PC-9 (cell line): ENCODE measurements around the gene RTF1. TPM values are rescaled to one million over a fixed set of nuclear protein-coding genes. Genes with fewer than 3 reads are reported as not detected.

ENCODE experiments used
- BruUV-seq: library from RNA; stranded (reverse); fragments of 400-500 nt; replicated peaks from 2 replicates; lab custom pipeline; 2021; lab: Mats Ljungman, UMichigan
- CTCF ChIA-PET: fragments of 300-600 bp; sonication (Branson Sonifier 250); formaldehyde crosslinking; loops from one replicate; lab custom pipeline; 2022; ENCODE audit warnings: antibody characterized with exemption; lab: Charles Lee
- POLR2A ChIA-PET: fragments of 300-600 bp; sonication (Branson Sonifier 250); formaldehyde crosslinking; loops from one replicate; lab custom pipeline; 2022; ENCODE audit warnings: antibody characterized with exemption; ENCODE audit not compliant: unreplicated experiment; lab: Charles Lee
- DNase-seq, 2 experiments: peaks; one replicate each; pipeline versions ENCODE4 v3.0.0 to v3.0.0-alpha.2; 2015 to 2022; ENCODE audit warnings: mixed read lengths in 1 of 2
- H2AFZ ChIP-seq: fragments of 200-600 bp; sonication (generic); 2 replicates; pipeline ENCODE4 v1.8.1; 2017; ENCODE audit warnings: antibody characterized with exemption
- H3F3A ChIP-seq: fragments of 200-600 bp; sonication (generic); 2 replicates; pipeline ENCODE4 v1.8.1; 2017; ENCODE audit warnings: antibody characterized with exemption, mild to moderate bottlenecking, low read depth; ENCODE audit not compliant: insufficient read depth
- H3K27ac ChIP-seq: fragments of 200-600 bp; sonication (generic); 2 replicates; pipeline ENCODE4 v1.6.1; 2016; ENCODE audit warnings: mixed run types
- H3K27me3 ChIP-seq: fragments of 200-600 bp; sonication (generic); 2 replicates; pipeline ENCODE4 v1.6.1; 2016; ENCODE audit warnings: low read depth, mixed run types; ENCODE audit not compliant: insufficient read depth
- H3K36me3 ChIP-seq: fragments of 200-600 bp; sonication (generic); 2 replicates; pipeline ENCODE4 v1.6.1; 2016; ENCODE audit warnings: low read depth, mixed run types
- H3K4me1 ChIP-seq: fragments of 200-600 bp; sonication (generic); replicated peaks from 2 replicates; pipeline ENCODE4 v1.6.1; 2016; ENCODE audit warnings: mixed run types; ENCODE audit not compliant: insufficient read depth
- H3K4me2 ChIP-seq: fragments of 200-600 bp; sonication (generic); 2 replicates; pipeline ENCODE4 v1.6.1; 2017; ENCODE audit warnings: mixed run types
- H3K4me3 ChIP-seq: fragments of 200-600 bp; sonication (generic); 2 replicates; pipeline ENCODE4 v1.6.1; 2016; ENCODE audit warnings: mixed run types
- H3K79me2 ChIP-seq: fragments of 200-600 bp; sonication (generic); 2 replicates; pipeline ENCODE4 v1.6.1; 2017; ENCODE audit warnings: low read depth, mixed run types
- H3K9me2 ChIP-seq: fragments of 200-600 bp; sonication (generic); 2 replicates; pipeline ENCODE4 v1.8.1; 2017; ENCODE audit warnings: mild to moderate bottlenecking; ENCODE audit not compliant: insufficient read depth
- H3K9me3 ChIP-seq: fragments of 200-600 bp; sonication (generic); 2 replicates; pipeline ENCODE4 v1.8.1; 2016; ENCODE audit warnings: low read depth; ENCODE audit not compliant: insufficient read depth
- H4K20me1 ChIP-seq: fragments of 200-600 bp; sonication (generic); 2 replicates; pipeline ENCODE4 v1.8.1; 2017; ENCODE audit not compliant: insufficient read depth
- CTCF ChIP-seq: fragments of 200-600 bp; sonication (generic); conservative IDR thresholded peaks from 2 replicates; pipeline ENCODE4 v1.6.1; 2017; ENCODE audit warnings: mixed run types, antibody characterized with exemption, mild to moderate bottlenecking, moderate library complexity
- EZH2 ChIP-seq: fragments of 200-600 bp; sonication (generic); IDR thresholded peaks from 2 replicates; pipeline ENCODE4 v1.8.0; 2017; ENCODE audit warnings: antibody characterized with exemption, low read depth
- intact Hi-C: fragments of 100-400 bp; cut with micrococcal nuclease; formaldehyde crosslinking; loops from one replicate; pipeline ENCODE4 v1.10.0; 2022; ENCODE audit not compliant: unreplicated experiment
- total RNA-seq: library from RNA; stranded (reverse); gene quantifications from 2 replicates; pipeline ENCODE4 v1.2.3, GENCODE V29; 2021

The RTF1 gene
- total RNA-seq, 1 experiment from 2014 or later, result 55.7 TPM

- peaks cover 17% of the 10 kb centered on the region for H3K4me1 ChIP-seq
- H3K36me3 ChIP-seq, result no peaks in the 10 kb centered on the region
- no peaks in the 10 kb centered on the region for H4K20me1 ChIP-seq
- H3F3A ChIP-seq, result no peaks in the 10 kb centered on the region; the same call in 1 of the 2 replicates
- BruUV-seq, result no TSS peak
- TF ChIP-seq CTCF, result no peak
- no peak for TF ChIP-seq EZH2
- H3K4me3 ChIP-seq, result no peak overlapping the region
- H3K9me3 ChIP-seq, result no peaks in the 10 kb centered on the region
- H3K79me2 ChIP-seq, result no peaks in the 10 kb centered on the region
- POLR2A ChIA-PET, result no interaction called here
- CTCF ChIA-PET, result no interaction called here
- H2AFZ ChIP-seq, result no peak overlapping the region
- no peak overlapping the region for H3K27ac ChIP-seq
- no peaks in the 10 kb centered on the region for H3K9me2 ChIP-seq
- 0 out of 2 replicates have a peak overlapping the region, but pooled peaks have one; percentile 97 for H3K4me2 ChIP-seq
- H3K27me3 ChIP-seq, result no peaks in the 10 kb centered on the region
- DNase-seq, result no peak
- intact Hi-C loops, result no loop called here
Observed at GRCh38 chr15:41491889-41492288, 75.0 kb downstream of the RTF1 start.

- no peaks in the 10 kb centered on the region; the same call in 1 of the 2 replicates for H3F3A ChIP-seq
- CTCF ChIA-PET, result no interaction called here
- H3K27me3 ChIP-seq, result no peaks in the 10 kb centered on the region
- no TSS peak for BruUV-seq
- no peaks in the 10 kb centered on the region for H3K9me2 ChIP-seq
- H3K9me3 ChIP-seq, result no peaks in the 10 kb centered on the region
- H2AFZ ChIP-seq, result peak overlapping the region; percentile 98
- POLR2A ChIA-PET, result interaction anchor here (0.5 to 0.9 kb wide), 2 partner anchors 15 to 136 kb away, joined by 4 to 9 read pairs; no protein-coding TSS in a partner anchor
- H3K4me2 ChIP-seq, result peak overlapping the region; percentile 97
- H3K4me1 ChIP-seq, result peaks cover 17% of the 10 kb centered on the region
- intact Hi-C loops, result loop anchor here (1.0 kb wide), 1 partner anchor 16 kb away; no protein-coding TSS in a partner anchor
- no peaks in the 10 kb centered on the region for H4K20me1 ChIP-seq
- H3K27ac ChIP-seq, result no peak overlapping the region
- peak overlapping the region; percentile 76 for H3K4me3 ChIP-seq
- no peak for DNase-seq
- H3K79me2 ChIP-seq, result no peaks in the 10 kb centered on the region
- H3K36me3 ChIP-seq, result no peaks in the 10 kb centered on the region
- TF ChIP-seq EZH2 (no peak), CTCF (no peak)
Observed at GRCh38 chr15:41492597-41493204, 75.8 kb downstream of the RTF1 start.

GRCh38 chr15:41493205-41493901 is 76.5 kb downstream of the RTF1 start, which contains the start of gene ITPKA:
Gene ITPKA (plus strand): TSS chr15:41493874. CDS start chr15:41493928, 54 bp downstream.
- peak; percentile 63 to 86 for DNase-seq
- TSS peak; percentile 83 for BruUV-seq
- POLR2A ChIA-PET, result interaction anchor here (0.5 to 0.9 kb wide), 2 partner anchors 14 to 137 kb away, joined by 4 to 9 read pairs; no protein-coding TSS in a partner anchor

More at GRCh38 chr15:41493205-41493901, 76.5 kb downstream of the RTF1 start, which contains the start of gene ITPKA:
- H3K36me3 ChIP-seq, result no peaks in the 10 kb centered on the region
- no peaks in the 10 kb centered on the region for H3K79me2 ChIP-seq
- peak within 1 kb of the TSS; percentile 76 for H3K4me3 ChIP-seq
- no peaks in the 10 kb centered on the region for H3K9me3 ChIP-seq
- peak within 1 kb of the TSS; percentile 98 for H2AFZ ChIP-seq
- no peak for TF ChIP-seq EZH2
- TF ChIP-seq CTCF, result no peak
- CTCF ChIA-PET, result no interaction called here
- H3K4me1 ChIP-seq, result peaks cover 17% of the 10 kb centered on the region
- peak within 1 kb of the TSS; percentile 97 for H3K4me2 ChIP-seq
- no peak within 1 kb of the TSS for H3K27ac ChIP-seq
- intact Hi-C loops, result loop anchor here (1.0 kb wide), 1 partner anchor 15 kb away; no protein-coding TSS in a partner anchor
- no peaks in the 10 kb centered on the region for H4K20me1 ChIP-seq
- no peaks in the 10 kb centered on the region for H3K27me3 ChIP-seq
- H3K9me2 ChIP-seq, result no peaks in the 10 kb centered on the region
- no peaks in the 10 kb centered on the region; the same call in 1 of the 2 replicates for H3F3A ChIP-seq
